Measurements from ENCODE around the gene RNF44. TPM values are rescaled to one million over a fixed set of nuclear protein-coding genes. Genes with fewer than 3 reads are reported as not detected.
A peak's percentile ranks its signal among the peaks of the same experiment; 100 is the strongest.
"Not testable (repeated sequence)": the region's sequence is repeated elsewhere in the genome, so short reads cannot be mapped to it uniquely, and the experiment has no call there.

The RNF44 gene
- total RNA-seq, 2 donors from 2014 or later: 16.2 to 16.6 TPM

DNA sequence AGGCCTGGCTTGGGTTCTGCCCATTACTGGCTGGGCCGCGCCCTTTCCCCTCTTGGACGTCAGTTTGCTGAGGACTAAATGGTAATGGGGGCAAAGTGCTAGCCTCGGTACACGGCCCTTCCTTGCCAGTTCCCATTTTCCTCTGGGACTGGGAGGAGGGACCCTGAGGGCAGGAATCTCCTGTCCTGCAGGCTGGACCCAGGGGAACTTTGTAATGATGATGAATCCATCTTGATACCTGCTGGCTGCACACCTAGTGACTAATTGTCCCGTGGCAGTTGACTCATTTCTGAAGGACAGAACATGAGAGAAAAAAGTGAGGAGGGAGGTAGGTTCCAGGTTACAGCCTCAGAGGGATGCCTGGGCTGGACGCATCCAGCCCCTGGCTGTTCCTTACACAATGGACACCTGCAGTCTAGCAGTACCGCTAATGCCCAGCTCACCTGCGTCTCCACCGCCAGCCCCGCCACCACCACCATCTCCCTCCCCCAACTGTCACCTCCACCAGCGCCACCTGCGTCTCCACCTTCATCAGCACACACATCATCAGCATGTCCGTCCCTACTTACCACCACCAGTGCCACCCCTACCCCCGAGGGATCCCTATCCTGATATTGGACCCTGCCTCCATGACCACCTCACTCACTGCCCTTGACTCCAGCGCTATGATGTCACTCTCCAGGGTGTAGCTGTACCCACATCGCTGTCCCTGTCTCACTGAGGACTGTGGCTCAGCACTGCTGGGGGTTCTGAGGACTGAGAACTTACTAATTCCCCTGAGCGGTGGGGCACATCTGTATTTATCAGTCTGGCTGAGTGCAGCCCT, 16.3 kb upstream of the RNF44 start:
- intact Hi-C loops (cut with DNase I): loop anchor here (5.0 kb wide), 2 partner anchors 74 to 1574 kb away; no protein-coding TSS in a partner anchor
- no peak for DNase-seq (ENCODE audit: low spot score)

DNA sequence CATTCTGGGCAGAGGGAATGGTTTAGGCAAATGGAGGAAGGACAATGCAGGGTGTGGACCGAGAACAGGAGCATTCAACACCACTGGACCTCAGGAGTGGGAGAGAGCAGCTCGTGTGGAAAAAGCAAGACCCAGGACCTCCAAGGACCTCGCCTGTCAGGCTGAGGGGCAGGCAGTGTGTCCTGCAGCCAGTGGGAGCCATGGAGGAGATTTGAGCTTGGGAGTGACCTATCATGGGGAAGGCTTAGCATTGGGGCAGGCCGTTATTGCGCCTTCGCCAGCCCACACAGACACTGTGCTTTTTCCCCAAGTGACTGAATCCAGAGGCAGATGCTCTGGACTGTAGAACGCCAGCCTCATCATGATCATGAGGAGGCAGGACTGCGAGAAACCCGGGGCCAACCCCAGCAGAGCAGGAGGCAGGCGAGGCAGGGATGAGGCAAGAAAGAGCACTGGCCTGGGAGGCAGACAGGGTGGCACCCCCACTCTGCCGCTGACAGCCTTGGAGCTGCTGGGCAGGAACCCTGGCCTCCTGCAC, 15.2 kb upstream of the RNF44 start:
- no peak for DNase-seq (ENCODE audit: low spot score)
- intact Hi-C loops (cut with DNase I): loop anchor here (5.0 kb wide), 2 partner anchors 75 to 1575 kb away; no protein-coding TSS in a partner anchor

DNA sequence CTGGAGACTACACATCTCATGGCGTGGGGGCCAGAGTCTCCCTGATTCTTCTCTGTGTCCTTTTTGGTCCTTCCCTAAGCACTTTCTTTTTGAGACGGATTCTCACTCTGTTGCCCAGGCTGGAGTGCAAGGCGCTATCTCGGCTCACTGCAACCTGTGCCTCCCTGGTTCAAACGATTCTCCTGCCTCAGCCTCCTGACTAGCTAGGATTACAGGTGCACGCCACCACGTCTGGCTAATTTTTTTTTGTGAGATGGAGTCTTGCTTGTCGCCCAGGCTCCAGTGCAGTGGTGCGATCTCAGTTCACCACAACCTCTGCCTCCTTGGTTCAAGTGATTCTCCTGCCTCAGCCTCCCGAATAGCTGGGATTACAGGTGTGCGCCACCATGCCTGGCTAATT, 13.7 kb upstream of the RNF44 start:
- intact Hi-C loops (cut with DNase I): loop anchor here (5.0 kb wide), 2 partner anchors 76 to 1576 kb away; no protein-coding TSS in a partner anchor
- not testable (repeated sequence) for DNase-seq (ENCODE audit: low spot score)

DNA sequence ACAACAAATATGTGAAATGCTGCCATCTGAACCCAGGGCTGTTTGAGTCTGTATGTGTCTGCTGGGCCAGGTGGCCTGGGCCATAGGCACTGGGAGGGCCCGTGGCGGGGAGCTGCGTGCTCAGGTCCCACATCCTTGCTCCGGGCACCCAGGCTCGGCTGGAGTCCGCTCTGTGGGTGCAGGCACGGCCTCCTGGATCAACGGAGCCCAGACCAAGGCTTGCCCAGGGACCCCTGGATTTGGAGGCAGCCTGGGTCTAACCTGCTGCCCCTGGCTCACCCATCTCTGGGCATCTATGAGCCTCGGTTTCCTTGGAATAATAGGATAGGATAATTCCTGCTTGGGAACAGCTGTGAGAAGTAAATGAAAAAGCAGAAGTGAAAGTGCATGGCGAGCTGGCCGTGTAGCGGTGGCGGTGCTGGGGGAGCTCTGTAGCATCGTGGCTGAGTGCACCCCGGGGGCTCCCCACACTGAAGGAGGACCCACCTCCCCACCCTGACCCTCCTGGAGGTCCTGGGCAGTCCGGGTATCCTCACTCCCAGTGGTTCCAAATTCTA, 13.2 kb upstream of the RNF44 start:
- DNase-seq (ENCODE audit: low spot score): no peak
- intact Hi-C loops (cut with DNase I): loop anchor here (5.0 kb wide), 2 partner anchors 77 to 1577 kb away; no protein-coding TSS in a partner anchor

DNA sequence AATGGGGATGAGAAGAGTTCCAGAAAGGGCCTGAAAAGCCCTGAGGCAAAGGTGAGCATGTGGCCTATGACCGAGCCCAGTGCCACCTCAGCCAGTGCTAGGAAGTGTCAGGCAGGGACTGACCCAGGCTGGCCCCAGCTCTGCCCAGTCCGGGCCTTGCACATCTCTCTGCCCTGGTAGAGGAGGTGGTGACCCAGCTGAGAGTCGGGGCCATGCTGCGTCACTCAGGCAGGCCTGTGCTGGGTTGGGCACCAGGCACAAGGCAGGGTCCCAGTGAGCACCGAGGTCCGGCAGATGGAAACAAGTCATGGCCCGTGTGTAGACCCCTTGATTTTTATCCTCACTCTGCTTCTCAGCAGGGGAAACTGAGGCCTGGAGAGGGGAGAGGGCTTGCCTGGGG, 12.7 kb upstream of the RNF44 start:
- intact Hi-C loops (cut with DNase I): loop anchor here (5.0 to 10.0 kb wide), 3 partner anchors 77 to 1577 kb away; partner anchors contain the start of gene CLTB (in 1 of the 2)

DNA sequence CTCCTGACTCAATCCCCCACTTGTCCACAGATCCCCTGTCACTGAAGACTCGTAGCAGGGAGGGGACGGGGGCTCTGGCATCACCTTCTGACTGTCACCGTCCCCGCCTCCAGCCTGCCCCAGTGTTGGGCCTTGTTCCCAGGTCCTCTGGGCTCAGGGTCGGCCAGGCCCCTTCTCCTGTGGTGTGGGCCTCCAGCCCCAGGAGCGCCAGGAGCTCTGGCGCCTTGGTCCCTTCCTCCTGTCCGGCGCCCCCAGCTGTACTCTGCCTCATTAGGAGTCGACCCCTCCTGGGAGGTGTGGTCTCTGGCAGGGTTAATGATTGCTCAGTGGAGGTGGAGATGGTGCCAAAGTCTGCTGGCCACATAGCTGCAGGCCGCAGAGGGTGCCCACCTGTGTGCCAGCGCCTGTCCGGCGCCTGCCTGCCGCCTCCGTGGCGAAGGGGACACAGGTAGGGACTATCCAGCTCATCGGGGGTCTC, 11.8 kb upstream of the RNF44 start, which contains the start of gene CDHR2:
Gene CDHR2 (plus strand): TSS at position 376 of the 478 bp plus-strand sequence. CDS start 16,011 bp downstream, outside the sequence.
- intact Hi-C loops (cut with DNase I): loop anchor here in 1 of 2 donors (10.0 kb wide), 1 partner anchor 134 kb away; the partner anchor contains the start of gene CLTB
- no peak for DNase-seq (ENCODE audit: low spot score)

More for the DNA sequence above, 12.7 kb upstream of the RNF44 start:
- DNase-seq (ENCODE audit: low spot score): no peak

DNA sequence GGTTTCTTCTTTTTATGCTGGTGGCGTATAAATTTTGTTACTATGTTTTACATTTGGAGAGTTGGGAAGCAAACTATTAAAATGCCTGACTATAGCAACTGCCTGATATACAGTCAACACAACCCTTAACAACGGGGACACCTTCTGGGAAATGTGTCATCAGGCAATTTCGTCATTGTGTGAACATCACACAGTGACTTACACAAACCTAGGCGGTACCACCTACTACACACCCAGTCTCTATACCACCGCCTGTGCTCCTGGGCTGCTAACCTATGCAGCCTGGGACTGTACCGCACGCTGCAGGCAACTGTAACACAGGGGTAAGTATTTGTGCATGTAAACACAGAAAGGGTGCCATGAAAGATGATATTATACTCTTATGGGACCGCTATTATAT, 10.6 kb upstream of the RNF44 start:
- intact Hi-C loops (cut with DNase I): loop anchor here in 1 of 2 donors (10.0 kb wide), 1 partner anchor 133 kb away; the partner anchor contains the start of gene CLTB
- no peak for DNase-seq (ENCODE audit: low spot score)

DNA sequence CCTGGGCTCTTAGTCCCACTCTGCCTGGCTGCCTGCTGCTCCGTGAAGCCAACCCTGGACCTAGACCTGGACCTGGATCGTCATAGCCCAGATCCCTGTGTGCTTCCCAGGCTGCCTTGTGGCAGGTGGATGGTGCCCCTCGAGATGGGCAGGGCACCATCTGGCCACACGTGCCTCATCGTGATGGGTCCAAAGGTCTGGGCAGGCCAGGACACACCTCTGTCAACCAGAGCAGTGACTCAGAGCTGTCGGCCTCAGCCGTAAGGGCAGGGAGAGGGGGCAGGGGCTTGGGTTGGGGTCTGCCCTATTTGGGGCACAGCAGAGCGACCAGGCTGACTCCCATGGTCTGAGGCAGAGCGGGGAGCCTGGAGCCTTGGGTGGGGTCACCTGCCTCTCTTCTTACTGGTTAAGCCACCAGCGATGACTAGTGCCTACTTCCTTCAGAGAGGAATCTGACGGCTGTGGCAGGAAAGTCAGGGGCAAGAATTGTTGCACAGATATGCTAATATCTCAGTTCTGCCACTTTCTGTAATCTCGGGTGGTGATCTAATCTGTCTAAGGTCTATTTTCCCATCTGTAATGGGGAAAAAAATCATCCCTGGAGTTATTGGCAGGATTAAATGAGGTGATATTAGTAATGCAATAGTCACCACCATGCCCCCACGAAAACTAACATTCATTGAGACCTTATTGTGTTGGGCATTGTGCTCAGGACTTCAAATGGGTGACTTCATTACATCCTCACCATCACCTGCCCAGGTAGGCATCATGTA, 8.7 kb upstream of the RNF44 start:
- no peak for DNase-seq (ENCODE audit: low spot score)
- intact Hi-C loops (cut with DNase I): loop anchor here in 1 of 2 donors (10.0 kb wide), 1 partner anchor 131 kb away; the partner anchor contains the start of gene CLTB

DNA sequence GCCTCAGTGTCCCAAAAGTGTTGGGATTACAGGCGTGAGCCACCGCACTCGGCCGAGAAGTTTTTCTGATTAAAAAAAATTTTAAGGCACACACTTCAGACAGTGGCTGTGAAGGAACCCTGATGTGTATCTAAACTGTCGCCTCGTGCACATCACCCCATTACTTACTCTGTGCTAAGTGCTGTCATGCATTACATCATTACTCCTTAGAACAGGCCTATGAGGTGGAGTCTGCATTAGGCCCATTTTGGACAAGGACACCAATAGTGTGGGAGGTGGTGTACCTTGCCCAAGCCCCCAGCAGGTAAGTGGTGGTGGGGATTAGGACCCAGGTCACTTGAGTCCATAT, 8.2 kb upstream of the RNF44 start:
- intact Hi-C loops (cut with DNase I): loop anchor here in 1 of 2 donors (10.0 kb wide), 1 partner anchor 131 kb away; the partner anchor contains the start of gene CLTB
- DNase-seq (ENCODE audit: low spot score): no peak

DNA sequence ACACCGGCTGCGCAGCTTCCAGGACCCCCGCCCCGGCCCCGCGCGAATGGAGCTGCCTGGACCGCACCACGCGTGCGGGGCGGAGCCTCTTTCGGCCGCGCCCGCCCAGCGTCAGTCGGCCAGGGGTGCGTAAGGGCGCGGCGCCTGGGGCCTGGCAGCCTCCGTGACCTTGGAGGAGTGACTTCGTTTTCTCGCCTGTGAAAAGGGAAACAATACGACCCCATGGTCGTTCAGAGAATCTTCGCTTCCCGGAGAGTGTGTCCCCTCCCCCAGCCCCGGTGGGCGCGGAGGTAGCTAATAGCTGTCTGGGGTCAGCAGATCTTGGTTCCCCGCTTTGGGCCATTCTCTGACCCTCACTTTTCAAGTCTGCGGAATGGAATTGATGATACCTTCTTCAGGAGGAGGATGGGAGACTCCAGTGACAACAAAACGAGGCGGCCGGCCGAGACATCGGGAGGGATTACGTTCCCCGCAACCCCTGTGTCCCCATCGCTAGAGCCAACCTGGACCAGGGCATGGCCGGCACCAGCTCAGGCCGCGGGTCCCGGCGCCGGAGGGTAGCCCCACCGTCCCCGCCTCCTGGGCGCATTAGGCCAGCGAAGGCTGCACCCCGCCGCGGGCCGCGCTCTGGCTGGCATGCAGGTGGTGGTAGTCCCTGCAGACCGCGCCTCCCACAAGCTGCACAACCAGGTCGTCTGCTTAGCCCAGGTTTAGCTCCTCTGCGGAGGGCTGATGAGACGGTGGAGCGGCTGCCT, 6.4 kb upstream of the RNF44 start:
- intact Hi-C loops (cut with DNase I): loop anchor here in 1 of 2 donors (10.0 kb wide), 1 partner anchor 129 kb away; the partner anchor contains the start of gene CLTB
- DNase-seq (ENCODE audit: low spot score): peak; percentile 91

DNA sequence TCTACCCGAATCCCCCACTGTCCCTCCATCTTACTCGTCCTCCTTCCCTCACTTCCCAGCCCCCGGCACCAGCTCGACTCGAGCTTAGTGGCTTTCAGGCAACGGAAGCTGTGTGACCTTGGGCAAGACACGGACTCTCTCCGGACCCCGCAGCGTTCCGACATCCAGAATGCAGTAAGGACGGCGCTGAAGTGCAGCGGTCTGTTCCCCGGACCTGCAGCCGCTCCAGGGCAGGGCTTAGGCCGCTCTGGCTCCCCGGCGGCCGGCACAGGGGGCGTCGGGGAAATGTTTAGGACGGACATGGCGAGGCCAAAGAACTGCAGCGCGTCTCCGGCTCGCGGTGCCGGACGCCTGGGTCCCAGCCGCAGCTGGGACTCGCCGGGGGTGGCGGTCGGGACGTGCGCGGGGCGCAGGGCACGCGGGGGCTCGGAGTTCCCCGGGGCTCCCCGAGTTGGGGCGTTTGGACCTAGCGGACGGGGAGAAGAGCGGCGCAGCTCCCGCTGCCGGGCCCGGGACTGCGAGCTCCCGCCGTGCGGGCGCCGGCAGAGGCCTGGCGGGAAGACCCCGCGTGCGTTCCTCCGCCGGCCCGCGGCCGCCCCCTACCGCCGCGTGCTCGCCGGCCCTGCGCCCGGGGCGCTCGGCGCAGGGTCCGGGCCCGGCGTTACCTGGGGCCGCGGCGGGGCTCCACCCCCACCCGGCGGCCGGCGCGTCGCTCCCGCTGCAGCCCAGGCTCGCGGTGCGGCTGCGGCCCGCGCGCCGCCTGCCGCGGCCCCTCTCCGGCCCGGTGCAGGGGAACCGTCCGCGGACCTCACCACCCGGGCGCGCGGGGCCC, 5.6 kb upstream of the RNF44 start:
- intact Hi-C loops (cut with DNase I): loop anchor here in 1 of 2 donors (10.0 kb wide), 1 partner anchor 128 kb away; the partner anchor contains the start of gene CLTB

DNA sequence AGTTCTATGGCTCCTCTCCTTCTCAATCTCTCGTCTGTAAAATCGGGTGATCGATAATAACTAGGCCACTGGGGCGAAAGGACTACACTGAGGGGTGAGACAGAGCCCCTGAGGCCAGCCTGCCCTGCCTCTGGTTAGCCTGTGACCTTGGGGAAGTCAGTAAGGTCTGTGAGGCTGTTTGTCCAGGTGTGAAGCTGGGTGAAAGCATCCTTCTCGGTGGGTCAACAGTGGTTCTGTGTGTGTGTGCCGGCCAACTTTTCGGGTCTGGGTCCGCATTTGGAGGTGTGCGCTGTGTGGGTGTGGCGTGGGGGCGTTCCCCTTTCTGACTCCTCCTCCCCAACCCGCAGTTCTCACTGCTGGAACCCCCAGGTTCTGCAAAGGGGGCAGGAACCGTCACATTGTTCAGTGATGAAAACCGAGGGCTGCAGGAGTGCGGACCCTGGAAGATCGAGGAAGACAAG, 5.0 kb upstream of the RNF44 start:
- intact Hi-C loops (cut with DNase I): loop anchor here in 1 of 2 donors (10.0 kb wide), 1 partner anchor 127 kb away; the partner anchor contains the start of gene CLTB
- no peak for DNase-seq (ENCODE audit: low spot score)

More for the DNA sequence above, 5.6 kb upstream of the RNF44 start:
- DNase-seq (ENCODE audit: low spot score): no peak

DNA sequence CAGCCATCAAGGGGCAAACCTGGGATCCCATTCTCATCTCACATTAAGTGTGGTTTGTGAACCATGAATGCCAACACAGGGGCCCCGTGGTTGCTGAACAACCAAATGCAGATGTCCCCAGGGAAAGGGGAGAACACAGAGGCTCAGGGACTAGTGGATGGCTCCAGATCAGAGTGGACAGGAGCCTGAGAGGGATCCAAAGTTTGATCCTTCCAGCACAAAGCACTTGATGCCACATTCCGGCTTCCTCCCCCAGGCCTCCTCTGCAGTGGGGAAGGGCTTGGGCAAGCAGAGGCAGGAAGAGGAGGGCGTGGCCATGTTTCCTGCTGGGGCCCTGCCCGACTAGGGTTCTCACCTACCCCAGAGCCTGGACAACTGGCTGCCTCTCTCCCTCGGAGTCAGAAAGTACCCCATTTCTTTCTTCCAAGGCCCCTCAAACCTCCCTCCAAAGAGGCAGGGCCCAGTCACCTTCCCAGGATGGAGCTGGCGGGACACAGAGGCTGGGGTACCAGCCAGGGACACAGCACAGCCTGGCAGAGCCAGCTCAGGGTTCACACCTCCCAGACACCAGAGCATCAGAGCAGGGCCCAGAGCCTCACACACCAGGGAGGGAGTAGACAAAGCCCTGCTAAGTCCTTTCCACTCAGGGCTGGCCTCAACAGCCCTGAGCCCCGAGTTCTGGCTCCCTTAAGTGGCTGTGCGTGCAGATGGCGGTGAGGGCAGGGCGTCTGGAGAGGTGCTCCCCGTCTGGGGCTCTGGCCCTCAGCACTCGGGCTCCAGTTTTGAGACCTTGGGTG, 4.3 kb upstream of the RNF44 start:
- DNase-seq (ENCODE audit: low spot score): no peak
- intact Hi-C loops (cut with DNase I): loop anchor here in 1 of 2 donors (10.0 kb wide), 1 partner anchor 127 kb away; the partner anchor contains the start of gene CLTB

DNA sequence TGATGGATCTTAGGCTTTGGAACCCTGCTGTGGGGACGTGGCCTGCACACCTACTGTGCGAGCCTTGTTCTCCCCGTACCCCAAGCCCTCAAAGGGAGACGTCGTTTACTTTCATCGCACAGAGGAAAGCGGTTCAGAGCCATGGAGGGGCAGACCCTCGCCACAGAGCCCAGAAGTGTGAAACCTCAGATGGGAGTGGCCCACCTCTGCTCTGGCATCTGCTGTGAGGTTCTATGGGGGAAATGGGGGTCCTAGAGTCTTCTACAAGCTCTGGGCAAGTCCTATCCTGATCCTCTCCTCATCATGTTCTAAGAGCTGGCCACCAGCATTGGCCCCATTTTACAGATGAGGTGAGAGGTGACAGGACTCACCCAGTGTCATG, 3.7 kb upstream of the RNF44 start:
- intact Hi-C loops (cut with DNase I): loop anchor here in 1 of 2 donors (10.0 kb wide), 1 partner anchor 126 kb away; the partner anchor contains the start of gene CLTB
- no peak for DNase-seq (ENCODE audit: low spot score)

DNA sequence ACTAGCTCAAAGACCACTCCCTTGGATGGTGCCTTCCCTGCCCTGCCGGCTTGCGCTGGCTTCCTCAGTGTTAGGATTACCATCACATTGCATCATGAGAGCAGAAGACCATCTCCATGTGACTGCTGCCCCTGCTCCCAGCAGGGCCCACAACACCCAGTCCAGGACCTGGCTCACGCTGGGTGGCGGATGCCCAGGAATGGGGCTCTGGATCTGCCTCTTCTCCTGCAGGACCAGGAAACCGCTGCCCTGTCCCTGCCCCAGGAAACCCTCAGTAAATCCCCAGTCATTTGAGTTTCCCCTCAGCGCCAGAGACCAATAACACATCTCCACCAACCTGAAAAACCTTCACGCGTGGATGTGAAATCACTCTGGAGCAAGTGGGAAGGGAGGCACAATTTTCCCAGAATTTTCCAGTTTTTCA, 3.3 kb upstream of the RNF44 start:
- intact Hi-C loops (cut with DNase I): loop anchor here in 1 of 2 donors (10.0 kb wide), 1 partner anchor 126 kb away; the partner anchor contains the start of gene CLTB

DNA sequence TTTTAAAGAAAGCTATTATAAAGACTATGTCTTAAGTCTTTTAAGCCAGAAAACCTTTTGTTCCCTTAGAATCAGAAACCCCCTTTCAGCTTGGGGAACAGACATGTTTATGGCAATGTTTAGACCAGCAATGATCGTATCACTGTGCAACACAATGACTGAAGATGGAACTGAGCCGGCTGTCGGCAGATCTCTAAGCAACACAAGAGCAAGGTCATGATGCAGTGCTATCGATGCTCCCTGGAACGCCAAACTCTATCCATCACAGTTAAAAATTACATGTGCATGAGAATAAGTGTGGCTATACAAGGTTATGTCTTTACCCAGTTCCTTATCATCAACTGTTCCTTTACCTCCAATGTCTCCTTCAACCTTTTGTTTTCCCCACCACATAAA, 1.8 kb upstream of the RNF44 start:
- intact Hi-C loops (cut with DNase I): loop anchor here (5.0 to 10.0 kb wide), 2 partner anchors 94 to 493 kb away; partner anchors contain the start of gene FAF2 (in 2 of the 2)
- DNase-seq (ENCODE audit: low spot score): no peak

More for the DNA sequence above, 3.3 kb upstream of the RNF44 start:
- no peak for DNase-seq (ENCODE audit: low spot score)

Data from posterior vena cava (tissue), 2 donors.